Endothelial cell of umbilical vein (primary cell): ENCODE measurements around the gene IQSEC3. TPM values are rescaled to one million over a fixed set of nuclear protein-coding genes. Genes with fewer than 3 reads are reported as not detected.

Experiments
- BruUV-seq: library from RNA; stranded (reverse); fragments of 400-500 nt; replicated peaks from 2 replicates; lab custom pipeline; 2021; lab: Mats Ljungman, UMichigan
- CTCF ChIA-PET: fragments of 300-600, 350-600 bp; sonication (Branson Sonifier 250); formaldehyde crosslinking; loops from one replicate; lab custom pipeline; 2021; ENCODE audit warnings: antibody characterized with exemption, inconsistent platforms; lab: Charles Lee
- POLR2A ChIA-PET: fragments of 300-600, 350-600 bp; sonication (Branson Sonifier 250); formaldehyde crosslinking; loops from one replicate; lab custom pipeline; 2021; ENCODE audit warnings: antibody characterized with exemption, inconsistent platforms; lab: Charles Lee
- DNase-seq: peaks from one replicate; pipeline ENCODE4 v3.0.0-alpha.2; 2011; ENCODE audit warnings: low read depth, low spot score
- FAIRE-seq: peaks from 2 replicates; lab custom pipeline; 2011; peaks lifted over from hg19 to GRCh38; lab: Jason Lieb, UNC
- H2AFZ ChIP-seq: 2 replicates; pipeline ENCODE4 v1.6.0; 2012; ENCODE audit warnings: low read depth, low read length, control low read depth, inconsistent platforms
- H3K27ac ChIP-seq: 2 replicates; pipeline ENCODE4 v1.5.1; 2011; ENCODE audit warnings: low read depth, mild to moderate bottlenecking, control low read depth, low read length, moderate library complexity; ENCODE audit not compliant: insufficient read depth
- H3K27me3 ChIP-seq, 2 experiments: 2 replicates each; pipeline versions ENCODE4 v1.6.0 to v1.6.1; 2011; ENCODE audit warnings: low read length in 2 of 2, mixed read lengths in 1 of 2; ENCODE audit not compliant: control insufficient read depth in 2 of 2, insufficient read depth in 2 of 2
- H3K36me3 ChIP-seq, 2 experiments: 2 replicates in 1 of 2; 3 replicates in 1 of 2; pipeline ENCODE4 v1.5.1; 2011; ENCODE audit warnings: low read length in 2 of 2, mild to moderate bottlenecking in 1 of 2, moderate library complexity in 1 of 2; ENCODE audit not compliant: control insufficient read depth in 2 of 2, insufficient read depth in 2 of 2; ENCODE audit errors: extremely low read depth in 1 of 2
- H3K4me1 ChIP-seq: 3 replicates; pipeline ENCODE4 v1.5.1; 2011; ENCODE audit warnings: mild to moderate bottlenecking, low read length; ENCODE audit not compliant: control insufficient read depth, insufficient read depth; ENCODE audit errors: extremely low read depth
- H3K4me2 ChIP-seq: 2 replicates; pipeline ENCODE4 v1.6.1; 2011; ENCODE audit warnings: low read length, control low read depth, mixed read lengths; ENCODE audit not compliant: insufficient read depth
- H3K4me3 ChIP-seq, 3 experiments: fragments of 200-600 bp in 1 of 3; sonication (generic), shearing (Covaris generic) in 1 of 3; replicated peaks in 1 of 3; 2 replicates each; pipeline ENCODE4 v1.5.1; 2011 to 2016; ENCODE audit warnings: control low read depth in 3 of 3, low read length in 3 of 3, mild to moderate bottlenecking in 2 of 3, inconsistent platforms in 1 of 3, low read depth in 1 of 3, moderate library complexity in 1 of 3; ENCODE audit not compliant: insufficient read depth in 1 of 3
- H3K79me2 ChIP-seq: 2 replicates; pipeline ENCODE4 v1.6.0; 2012; ENCODE audit warnings: low read length, inconsistent platforms; ENCODE audit not compliant: control insufficient read depth, insufficient read depth
- H3K9ac ChIP-seq: replicated peaks from 2 replicates; pipeline ENCODE3; 2011; ENCODE audit warnings: low read length, control low read depth; ENCODE audit not compliant: insufficient read depth; ENCODE audit errors: extremely low read depth
- H3K9me1 ChIP-seq: replicated peaks from 3 replicates; pipeline ENCODE4 v1.6.0; 2011; ENCODE audit warnings: mild to moderate bottlenecking, low read length; ENCODE audit not compliant: control insufficient read depth, insufficient read depth; ENCODE audit errors: extremely low read depth
- H3K9me3 ChIP-seq: replicated peaks from 2 replicates; pipeline ENCODE4 v1.5.1; 2012; ENCODE audit warnings: low read length, inconsistent platforms; ENCODE audit not compliant: control insufficient read depth, insufficient read depth
- H4K20me1 ChIP-seq: replicated peaks from 2 replicates; pipeline ENCODE3; 2011; ENCODE audit warnings: mild to moderate bottlenecking, low read length; ENCODE audit not compliant: control insufficient read depth, insufficient read depth; ENCODE audit errors: extremely low read depth
- CTCF ChIP-seq, 2 donors: IDR thresholded peaks; 1 replicate in 1 of 2; 2 replicates in 1 of 2; pipeline ENCODE4 v1.5.1; 2011; ENCODE audit warnings: low read length in 2 of 2, mild to moderate bottlenecking in 2 of 2, moderate library complexity in 2 of 2, control low read depth in 1 of 2, inconsistent platforms in 1 of 2, low read depth in 1 of 2; ENCODE audit not compliant: insufficient read depth in 1 of 2; ENCODE audit errors: extremely low read depth in 1 of 2
- EZH2 ChIP-seq: IDR thresholded peaks from 2 replicates; pipeline ENCODE4 v1.6.1; 2012; ENCODE audit warnings: borderline replicate concordance, low read depth, mild to moderate bottlenecking, moderate library complexity, low read length, inconsistent platforms; ENCODE audit not compliant: severe bottlenecking
- FOS ChIP-seq: IDR thresholded peaks from 2 replicates; pipeline ENCODE4 v1.6.1; 2011; ENCODE audit warnings: mild to moderate bottlenecking, low read length, moderate library complexity, borderline replicate concordance; ENCODE audit not compliant: insufficient read depth
- GATA2 ChIP-seq: IDR thresholded peaks from 2 replicates; pipeline ENCODE4 v1.7.0; 2011; ENCODE audit warnings: low read depth, mild to moderate bottlenecking, moderate library complexity, mixed read lengths, low read length; ENCODE audit not compliant: insufficient read length, insufficient read depth
- JUN ChIP-seq: IDR thresholded peaks from 2 replicates; pipeline ENCODE4 v1.6.1; 2011; ENCODE audit warnings: borderline replicate concordance, low read depth; ENCODE audit not compliant: insufficient read length, insufficient read depth
- MAX ChIP-seq: IDR thresholded peaks from 2 replicates; pipeline ENCODE4 v1.6.1; 2011; ENCODE audit not compliant: insufficient read depth, insufficient read length
- MYC ChIP-seq: IDR thresholded peaks from one replicate; pipeline ENCODE4 v1.6.1; 2011; ENCODE audit warnings: mild to moderate bottlenecking, low read depth, low read length
- POLR2A ChIP-seq: IDR thresholded peaks from 2 replicates; pipeline ENCODE4 v1.6.1; 2012; ENCODE audit warnings: low read depth, mild to moderate bottlenecking, control low read depth, low read length
- POLR2AphosphoS5 ChIP-seq: IDR thresholded peaks from 2 replicates; pipeline ENCODE4 v1.6.1; 2012; ENCODE audit warnings: low read depth, mild to moderate bottlenecking, control low read depth, low read length, moderate library complexity; ENCODE audit not compliant: insufficient read depth
- dilution Hi-C: fragments of 300-500 bp; cut with MboI; formaldehyde crosslinking; loops from one replicate; pipeline ENCODE4 v1.15.0; 2019; ENCODE audit warnings: low sequenced_read_pairs; ENCODE audit not compliant: extremely low pct_ligation_motif_present
- intact Hi-C: fragments of 100-400 bp; cut with micrococcal nuclease; formaldehyde crosslinking; loops from one replicate; pipeline ENCODE4 v1.10.0; 2022
- polyA plus RNA-seq, 4 experiments: library from polyadenylated mRNA; depleted of rRNA in 3 of 4; stranded (reverse) in 3 of 4; unstranded in 1 of 4; fragments of >200 nt; gene quantifications; 2 replicates each; pipeline versions ENCODE4 v1.2.1 to v1.2.3, GENCODE V29; 2011 to 2012; ENCODE audit warnings: missing spikeins in 1 of 4
- total RNA-seq: library from RNA; stranded (reverse); gene quantifications from 2 replicates; pipeline ENCODE4 v1.2.3, GENCODE V29; 2021

Gene IQSEC3
- total and polyA plus RNA-seq, 2 donors (not counting 3 experiments of a cell fraction or from before 2014, with no cell fraction given): not detected

GRCh38 chr12:89653-90052 lies 23.1 kb downstream of the IQSEC3 start:
- DNase-seq: no peak
- no peak overlapping the region for H3K4me3 ChIP-seq
- H3K9me3 ChIP-seq: no peaks in the 10 kb centered on the region
- no peak for FAIRE-seq
- no peaks in the 10 kb centered on the region for H3K9me1 ChIP-seq
- no peaks in the 10 kb centered on the region for H3K36me3 ChIP-seq
- H3K27me3 ChIP-seq: peaks cover 0 to 2% of the 10 kb centered on the region in 2 experiments
- no peaks in the 10 kb centered on the region for H3K4me1 ChIP-seq
- POLR2A ChIA-PET: no interaction called here
- no peak for TF ChIP-seq MYC
- TF ChIP-seq POLR2A: no peak
- no peak for TF ChIP-seq JUN
- TF ChIP-seq EZH2: no peak
- TF ChIP-seq POLR2AphosphoS5: no peak
- no peak for TF ChIP-seq CTCF (IDR thresholded peaks at IDR 0.05; ENCODE audit: extremely low read depth in 1 of 2, insufficient read depth in 1 of 2, low read depth in 1 of 2, low read length in 2 of 2)
- no peak for TF ChIP-seq FOS
- TF ChIP-seq MAX: no peak
- no peak for TF ChIP-seq GATA2
- H3K4me2 ChIP-seq: no peak overlapping the region
- H3K9ac ChIP-seq: no peak overlapping the region
- no peak overlapping the region for H3K27ac ChIP-seq
- no peaks in the 10 kb centered on the region for H3K79me2 ChIP-seq
- H2AFZ ChIP-seq: no peak overlapping the region
- intact Hi-C loops: no loop called here
- dilution Hi-C loops: no loop called here
- no peaks in the 10 kb centered on the region for H4K20me1 ChIP-seq
- BruUV-seq: no TSS peak
- CTCF ChIA-PET: no interaction called here
